CD14-positive monocyte (primary cell): ENCODE data around the gene WDR13. TPM values are rescaled to one million over a fixed set of nuclear protein-coding genes. Genes with fewer than 3 reads are reported as not detected.

Source experiments
- DNase-seq, 3 donors: peaks; one replicate each; pipeline ENCODE4 v3.0.0-alpha.2; 2011 to 2022
- H2AFZ ChIP-seq: 2 replicates; pipeline ENCODE4 v1.6.0; 2012; ENCODE audit warnings: mild to moderate bottlenecking, low read depth, low read length, inconsistent platforms; ENCODE audit not compliant: insufficient read depth, poor library complexity, severe bottlenecking
- H3K27ac ChIP-seq, 2 donors: 1 replicate in 1 of 2; 2 replicates in 1 of 2; pipeline ENCODE4 v1.5.1; 2012 to 2013; ENCODE audit warnings: low read length in 2 of 2, control low read depth in 1 of 2, inconsistent platforms in 1 of 2, low read depth in 1 of 2, mild to moderate bottlenecking in 1 of 2
- H3K27me3 ChIP-seq, 2 donors: one replicate each; pipeline versions ENCODE4 v1.6.0 to v1.6.1; 2011 to 2013; ENCODE audit warnings: low read length in 2 of 2; ENCODE audit not compliant: control insufficient read depth in 2 of 2, insufficient read depth in 2 of 2
- H3K36me3 ChIP-seq, 2 donors: replicated peaks in 1 of 2; 1 replicate in 1 of 2; 2 replicates in 1 of 2; pipeline versions ENCODE4 v1.5.1 to v1.6.1; 2012 to 2013; ENCODE audit warnings: low read length in 2 of 2, control low read depth in 1 of 2, inconsistent platforms in 1 of 2, mild to moderate bottlenecking in 1 of 2; ENCODE audit not compliant: insufficient read depth in 2 of 2, control insufficient read depth in 1 of 2
- H3K4me1 ChIP-seq, 2 donors: 1 replicate in 1 of 2; 2 replicates in 1 of 2; pipeline versions ENCODE4 v1.5.1 to v1.6.1; 2012 to 2013; ENCODE audit warnings: low read length in 2 of 2, control low read depth in 1 of 2, inconsistent platforms in 1 of 2, mild to moderate bottlenecking in 1 of 2, moderate library complexity in 1 of 2; ENCODE audit not compliant: insufficient read depth in 2 of 2, control insufficient read depth in 1 of 2
- H3K4me2 ChIP-seq: replicated peaks from 2 replicates; pipeline ENCODE3; 2012; ENCODE audit warnings: low read length, moderate library complexity, mild to moderate bottlenecking; ENCODE audit not compliant: poor library complexity, severe bottlenecking; ENCODE audit errors: extremely low read depth
- H3K4me3 ChIP-seq, 3 experiments: fragments of 200-600 bp in 1 of 3; sonication (generic) in 1 of 3; replicated peaks in 1 of 3; 1 replicate in 2 of 3; 2 replicates in 1 of 3; pipeline ENCODE4 v1.5.1; 2011 to 2013; ENCODE audit warnings: low read length in 3 of 3, mild to moderate bottlenecking in 3 of 3, control low read depth in 2 of 3, low read depth in 2 of 3, inconsistent platforms in 1 of 3, moderate library complexity in 1 of 3
- H3K79me2 ChIP-seq: 2 replicates; pipeline ENCODE4 v1.6.0; 2012; ENCODE audit warnings: mild to moderate bottlenecking, control low read depth, inconsistent platforms, low read length, moderate library complexity; ENCODE audit not compliant: insufficient read depth
- H3K9ac ChIP-seq: 2 replicates; pipeline ENCODE4 v1.6.0; 2017; ENCODE audit warnings: low read length, mild to moderate bottlenecking; ENCODE audit not compliant: insufficient read depth, poor library complexity, severe bottlenecking
- H3K9me3 ChIP-seq, 2 donors: replicated peaks in 1 of 2; 1 replicate in 1 of 2; 2 replicates in 1 of 2; pipeline versions ENCODE4 v1.5.1 to v1.6.1; 2012 to 2013; ENCODE audit warnings: low read length in 2 of 2, control low read depth in 1 of 2; ENCODE audit not compliant: control insufficient read depth in 1 of 2, insufficient read depth in 1 of 2
- H4K20me1 ChIP-seq: 2 replicates; pipeline ENCODE4 v1.6.0; 2012; ENCODE audit warnings: mild to moderate bottlenecking, low read length, control low read depth, moderate library complexity; ENCODE audit not compliant: insufficient read depth
- H3K27ac Mint-ChIP-seq, 7 donors: one replicate each; pipeline ENCODE4 v1.8.0; 2020; ENCODE audit warnings: mild to moderate bottlenecking in 7 of 7, mixed read lengths in 7 of 7, moderate library complexity in 6 of 7, inconsistent platforms in 2 of 7
- H3K27me3 Mint-ChIP-seq, 3 donors: one replicate each; pipeline ENCODE4 v1.8.0; 2021 to 2022; ENCODE audit warnings: low read depth in 3 of 3, mild to moderate bottlenecking in 3 of 3, mixed read lengths in 3 of 3, moderate library complexity in 3 of 3, inconsistent platforms in 1 of 3
- H3K36me3 Mint-ChIP-seq, 2 donors: one replicate each; pipeline ENCODE4 v1.8.0; 2020; ENCODE audit warnings: mixed read lengths in 2 of 2, inconsistent platforms in 1 of 2, mild to moderate bottlenecking in 1 of 2
- H3K4me1 Mint-ChIP-seq: one replicate; pipeline ENCODE4 v1.8.0; 2020; ENCODE audit warnings: mild to moderate bottlenecking, mixed read lengths
- H3K4me3 Mint-ChIP-seq, 2 donors: one replicate each; pipeline ENCODE4 v1.8.0; 2020; ENCODE audit warnings: mild to moderate bottlenecking in 2 of 2, mixed read lengths in 2 of 2, moderate library complexity in 1 of 2
- H3K9me3 Mint-ChIP-seq, 7 donors: one replicate each; pipeline ENCODE4 v1.8.0; 2020 to 2022; ENCODE audit warnings: mixed read lengths in 7 of 7, mild to moderate bottlenecking in 6 of 7, moderate library complexity in 6 of 7, inconsistent platforms in 2 of 7
- CTCF ChIP-seq: fragments of 200-600 bp; IDR thresholded peaks from one replicate; pipeline ENCODE4 v1.8.0; 2022; ENCODE audit warnings: antibody characterized with exemption, mild to moderate bottlenecking
- WGBS: methylation state at CpG from one replicate; pipeline ENCODE4 v1.1.5; 2013; ENCODE audit warnings: missing lambda C conversion rate; ENCODE audit not compliant: insufficient coverage; 5-methylcytosine and 5-hydroxymethylcytosine counted together
- intact Hi-C, 2 donors: fragments of 100-400 bp; cut with micrococcal nuclease; formaldehyde crosslinking; loops; one replicate each; pipeline versions ENCODE4 v1.15.0 to v1.15.1; 2023
- polyA plus RNA-seq, 3 donors: library from polyadenylated mRNA; depleted of rRNA in 1 of 3; unstranded in 2 of 3; stranded (reverse) in 1 of 3; fragments of 300-500 nt in 2 of 3; fragments of >200 nt in 1 of 3; fragmentation: Illumina TruSeq in 2 of 3; gene quantifications; 1 replicate in 2 of 3; 2 replicates in 1 of 3; pipeline ENCODE4 v1.2.3, GENCODE V29; 2012 to 2021

Gene WDR13
- polyA plus RNA-seq, 3 donors = 68.6 to 171 (median 93.3) TPM

DNA sequence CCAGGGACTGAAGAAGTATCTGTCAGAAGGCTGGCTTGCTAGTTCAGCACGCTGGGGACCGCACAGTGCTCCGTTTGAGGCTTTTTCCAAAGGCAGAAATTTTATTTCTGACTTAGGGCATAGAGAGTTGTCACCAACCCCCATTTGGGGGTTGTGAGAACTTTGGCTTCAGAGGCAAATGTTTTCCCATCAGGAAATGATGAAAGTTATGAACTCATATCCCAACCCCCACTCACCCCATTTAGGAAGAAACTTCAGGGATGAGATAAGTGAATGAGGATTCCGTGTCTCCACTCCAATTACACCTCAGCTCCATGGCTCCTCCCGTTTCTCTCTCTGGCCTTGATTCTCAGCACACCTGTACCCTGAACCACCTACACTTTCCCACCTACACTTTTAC, 4.3 kb upstream of the WDR13 start:
- H3K79me2 ChIP-seq = no peaks in the 10 kb centered on the region
- Mint-ChIP-seq H3K36me3 (no peaks in the 10 kb centered on the region), H3K4me1 (peaks cover 7% of the 10 kb centered on the region), H3K4me3 (no peak overlapping the region), H3K9me3 (peaks cover 0 to 13% (median 5%) of the 10 kb centered on the region in 7 donors), H3K27me3 (peaks cover 0 to 1% (median 0%) of the 10 kb centered on the region in 3 donors), H3K27ac (peak overlapping the region in 1 of 7 donors; percentile 32)
- no peak overlapping the region for H3K4me2 ChIP-seq
- H3K4me1 ChIP-seq = no peaks in the 10 kb centered on the region
- H3K27ac ChIP-seq = no peak overlapping the region
- TF ChIP-seq CTCF = no peak
- WGBS = no CpG with 5 or more reads among the region's 5 CpGs
- H3K27me3 ChIP-seq = no peaks in the 10 kb centered on the region
- H2AFZ ChIP-seq = no peak overlapping the region
- intact Hi-C loops = no loop called here
- DNase-seq = no peak
- H3K9me3 ChIP-seq = no peaks in the 10 kb centered on the region
- H3K36me3 ChIP-seq = no peaks in the 10 kb centered on the region
- no peak overlapping the region for H3K4me3 ChIP-seq
- H4K20me1 ChIP-seq = no peaks in the 10 kb centered on the region
- no peak overlapping the region for H3K9ac ChIP-seq

- Mint-ChIP-seq H3K4me3 (no peak overlapping the region), H3K27ac (no peak overlapping the region), H3K36me3 (peaks cover 11 to 20% of the 10 kb centered on the region in 2 donors), H3K27me3 (peaks cover 0 to 1% (median 0%) of the 10 kb centered on the region in 3 donors), H3K4me1 (peaks cover 10% of the 10 kb centered on the region), H3K9me3 (peaks cover 0 to 13% (median 7%) of the 10 kb centered on the region in 7 donors)
- no peak for TF ChIP-seq CTCF
- Histone ChIP-seq H4K20me1 (no peaks in the 10 kb centered on the region), H3K27ac (no peak overlapping the region), H3K9me3 (no peaks in the 10 kb centered on the region), H3K36me3 (peaks cover 15 to 21% of the 10 kb centered on the region in 2 donors), H3K79me2 (no peaks in the 10 kb centered on the region), H3K27me3 (no peaks in the 10 kb centered on the region), H3K4me3 (no peak overlapping the region), H2AFZ (no peak overlapping the region), H3K4me2 (no peak overlapping the region), H3K9ac (no peak overlapping the region), H3K4me1 (peaks cover 6 to 7% of the 10 kb centered on the region in 2 donors)
- no peak for DNase-seq
- no CpG with 5 or more reads among the region's 2 CpGs for WGBS
- intact Hi-C loops = no loop called here
Observed at GRCh38 chrX:48595929-48596328, 1.4 kb upstream of the WDR13 start.
